HG02623 (cell line): ENCODE data around the gene AKAP9.
"Not testable (repeated sequence)": the region's sequence is repeated elsewhere in the genome, so short reads cannot be mapped to it uniquely, and the experiment has no call there.

Experiments used
- ATAC-seq: cut with Tn5 transposase; IDR thresholded peaks from one replicate; pipeline ENCODE4 v1.9.1; 2021; ENCODE audit warnings: moderate library complexity; ENCODE audit not compliant: unreplicated experiment

AKAP9 gene

GRCh38 chr7:92006046-92006445 lies 65.4 kb downstream of the AKAP9 start:
- no peak for ATAC-seq

GRCh38 chr7:92010215-92010614 lies 69.6 kb downstream of the AKAP9 start:
- ATAC-seq, result no peak

- ATAC-seq, result no peak
Observed at GRCh38 chr7:92013611-92014010, 72.9 kb downstream of the AKAP9 start.

GRCh38 chr7:92020636-92021035 lies 80.0 kb downstream of the AKAP9 start:
- ATAC-seq, result no peak

- ATAC-seq, result no peak
Observed at GRCh38 chr7:92025260-92025659, 84.6 kb downstream of the AKAP9 start.

GRCh38 chr7:92026635-92027034 lies 86.0 kb downstream of the AKAP9 start:
- not testable (repeated sequence) for ATAC-seq

GRCh38 chr7:92027128-92027527 lies 86.5 kb downstream of the AKAP9 start:
- ATAC-seq, result not testable (repeated sequence)

GRCh38 chr7:92028226-92028625 lies 87.6 kb downstream of the AKAP9 start:
- no peak for ATAC-seq

- no peak for ATAC-seq
Observed at GRCh38 chr7:92028686-92029085, 88.0 kb downstream of the AKAP9 start.

GRCh38 chr7:92034116-92034515 lies 93.5 kb downstream of the AKAP9 start:
- no peak for ATAC-seq

- no peak for ATAC-seq
Observed at GRCh38 chr7:92035576-92035975, 94.9 kb downstream of the AKAP9 start.

- ATAC-seq, result no peak
Observed at GRCh38 chr7:92039900-92040299, 99.2 kb downstream of the AKAP9 start.

- no peak for ATAC-seq
Observed at GRCh38 chr7:92042056-92042737, 101.5 kb downstream of the AKAP9 start.

GRCh38 chr7:92043098-92043497 lies 102.4 kb downstream of the AKAP9 start:
- ATAC-seq, result no peak

- ATAC-seq, result no peak
Observed at GRCh38 chr7:92043637-92044036, 103.0 kb downstream of the AKAP9 start.

- no peak for ATAC-seq
Observed at GRCh38 chr7:92044148-92044547, 103.5 kb downstream of the AKAP9 start.

GRCh38 chr7:92044940-92045339 lies 104.3 kb downstream of the AKAP9 start:
- ATAC-seq, result no peak

- ATAC-seq, result no peak
Observed at GRCh38 chr7:92051655-92052054, 111.0 kb downstream of the AKAP9 start.

- ATAC-seq, result no peak
Observed at GRCh38 chr7:92052159-92052558, 111.5 kb downstream of the AKAP9 start.

GRCh38 chr7:92052684-92053083 lies 112.0 kb downstream of the AKAP9 start:
- ATAC-seq, result no peak

- ATAC-seq, result no peak
Observed at GRCh38 chr7:92053312-92053711, 112.7 kb downstream of the AKAP9 start.

GRCh38 chr7:92056286-92056685 lies 115.6 kb downstream of the AKAP9 start:
- ATAC-seq, result no peak

GRCh38 chr7:92057375-92057774 lies 116.7 kb downstream of the AKAP9 start:
- no peak for ATAC-seq
